WI38 (cell line): ENCODE data around the gene SF3A2.

Experiments
- H3K4me3 ChIP-seq: 2 replicates; pipeline ENCODE4 v1.5.1; 2011; ENCODE audit warnings: low read depth, mild to moderate bottlenecking, control low read depth, low read length
- TF ChIP-seq, protein P1 (sequence below): IDR thresholded peaks from 2 replicates; pipeline ENCODE4 v1.5.1; 2012; ENCODE audit warnings: low read depth, mild to moderate bottlenecking, control low read depth, low read length

The SF3A2 gene

DNA sequence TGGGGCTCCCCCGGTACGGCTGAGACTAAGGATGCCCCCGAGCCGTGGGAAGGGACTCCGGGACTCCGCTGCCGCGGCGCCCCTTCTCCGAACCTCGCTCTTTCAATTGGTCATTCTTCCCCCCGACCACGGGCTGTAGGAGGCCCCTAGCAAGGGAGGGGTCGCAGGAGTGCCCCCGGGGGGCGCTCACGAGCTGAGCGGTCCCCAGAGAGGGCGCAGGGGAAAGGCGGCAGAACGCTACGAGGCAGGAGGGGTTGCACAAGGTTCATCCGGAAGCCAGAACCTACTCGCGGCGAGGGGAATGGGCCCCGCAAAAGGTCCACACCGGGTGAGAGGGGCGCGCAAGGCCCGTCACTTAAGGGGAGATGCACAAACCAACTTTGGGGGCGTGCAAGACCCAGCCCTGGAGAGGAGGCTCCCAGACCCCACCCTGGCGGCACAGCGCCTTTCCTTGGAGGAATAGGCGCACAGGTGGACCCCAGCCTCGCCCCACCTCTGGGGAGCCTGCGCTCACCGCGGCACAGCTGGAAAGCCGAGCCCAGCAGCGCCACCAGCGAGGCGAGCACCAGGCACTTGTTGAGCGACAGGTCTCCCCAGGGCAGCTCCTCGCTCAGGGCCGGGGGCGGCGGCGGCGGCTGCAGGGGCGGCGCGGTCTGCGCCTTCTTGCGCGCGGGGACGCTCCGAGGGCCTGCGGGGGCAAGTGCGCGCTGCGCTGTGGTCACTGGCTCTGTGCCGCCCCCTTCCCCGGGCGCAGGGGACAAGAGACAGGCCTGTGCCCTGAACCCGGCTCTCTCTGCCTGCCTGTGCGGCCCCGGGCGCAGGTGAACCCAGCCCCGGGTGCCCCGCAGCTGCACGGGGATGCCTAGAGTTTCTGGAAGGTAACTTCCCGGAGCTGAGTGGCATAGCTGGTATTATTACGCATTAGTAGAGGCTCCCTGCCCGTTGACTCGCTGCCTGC is 16.8 kb downstream of the SF3A2 start:
- TF ChIP-seq, protein P1, sequence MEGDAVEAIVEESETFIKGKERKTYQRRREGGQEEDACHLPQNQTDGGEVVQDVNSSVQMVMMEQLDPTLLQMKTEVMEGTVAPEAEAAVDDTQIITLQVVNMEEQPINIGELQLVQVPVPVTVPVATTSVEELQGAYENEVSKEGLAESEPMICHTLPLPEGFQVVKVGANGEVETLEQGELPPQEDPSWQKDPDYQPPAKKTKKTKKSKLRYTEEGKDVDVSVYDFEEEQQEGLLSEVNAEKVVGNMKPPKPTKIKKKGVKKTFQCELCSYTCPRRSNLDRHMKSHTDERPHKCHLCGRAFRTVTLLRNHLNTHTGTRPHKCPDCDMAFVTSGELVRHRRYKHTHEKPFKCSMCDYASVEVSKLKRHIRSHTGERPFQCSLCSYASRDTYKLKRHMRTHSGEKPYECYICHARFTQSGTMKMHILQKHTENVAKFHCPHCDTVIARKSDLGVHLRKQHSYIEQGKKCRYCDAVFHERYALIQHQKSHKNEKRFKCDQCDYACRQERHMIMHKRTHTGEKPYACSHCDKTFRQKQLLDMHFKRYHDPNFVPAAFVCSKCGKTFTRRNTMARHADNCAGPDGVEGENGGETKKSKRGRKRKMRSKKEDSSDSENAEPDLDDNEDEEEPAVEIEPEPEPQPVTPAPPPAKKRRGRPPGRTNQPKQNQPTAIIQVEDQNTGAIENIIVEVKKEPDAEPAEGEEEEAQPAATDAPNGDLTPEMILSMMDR: no peak
- no peak overlapping the region for H3K4me3 ChIP-seq

DNA sequence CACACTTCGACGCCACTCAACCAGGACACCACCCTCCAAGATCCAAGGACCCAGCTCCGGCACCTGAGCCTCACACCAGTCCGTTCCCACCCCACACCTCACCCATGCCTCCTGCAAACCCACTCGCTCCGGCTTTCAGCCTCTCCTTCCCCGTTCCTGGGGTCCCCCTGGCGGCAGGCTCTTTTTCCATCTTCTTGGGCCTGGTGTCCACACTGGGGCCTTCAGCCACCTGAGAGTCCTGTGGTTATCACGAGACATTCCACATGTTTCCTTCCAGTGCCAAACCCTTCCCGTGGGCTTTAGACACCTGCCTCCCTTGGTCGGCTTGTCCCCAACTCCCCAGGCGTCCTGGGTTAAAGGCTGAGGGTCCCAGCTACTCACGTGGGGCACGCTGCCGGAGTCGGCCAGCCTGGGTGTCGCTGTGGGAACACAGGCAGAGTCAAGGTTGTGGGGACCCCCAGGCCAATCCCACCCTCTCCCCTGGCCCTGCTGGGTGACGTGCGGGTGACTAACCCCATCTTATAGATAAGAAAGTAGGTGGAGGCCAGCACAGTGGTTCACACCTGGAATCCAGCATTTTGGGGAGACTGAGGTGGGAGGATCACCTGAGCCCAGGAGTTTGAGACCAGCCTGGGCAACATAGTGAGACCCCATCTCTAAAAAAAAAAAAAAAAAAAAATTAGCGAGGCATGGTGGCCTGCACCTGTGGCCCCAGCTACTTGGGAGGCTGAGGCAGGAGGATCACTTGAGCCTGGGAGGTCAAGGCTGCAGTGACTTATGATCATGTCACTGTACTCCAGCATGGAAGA is 17.6 kb downstream of the SF3A2 start:
- TF ChIP-seq, protein P1: peak; percentile 38
- H3K4me3 ChIP-seq: no peak overlapping the region

DNA sequence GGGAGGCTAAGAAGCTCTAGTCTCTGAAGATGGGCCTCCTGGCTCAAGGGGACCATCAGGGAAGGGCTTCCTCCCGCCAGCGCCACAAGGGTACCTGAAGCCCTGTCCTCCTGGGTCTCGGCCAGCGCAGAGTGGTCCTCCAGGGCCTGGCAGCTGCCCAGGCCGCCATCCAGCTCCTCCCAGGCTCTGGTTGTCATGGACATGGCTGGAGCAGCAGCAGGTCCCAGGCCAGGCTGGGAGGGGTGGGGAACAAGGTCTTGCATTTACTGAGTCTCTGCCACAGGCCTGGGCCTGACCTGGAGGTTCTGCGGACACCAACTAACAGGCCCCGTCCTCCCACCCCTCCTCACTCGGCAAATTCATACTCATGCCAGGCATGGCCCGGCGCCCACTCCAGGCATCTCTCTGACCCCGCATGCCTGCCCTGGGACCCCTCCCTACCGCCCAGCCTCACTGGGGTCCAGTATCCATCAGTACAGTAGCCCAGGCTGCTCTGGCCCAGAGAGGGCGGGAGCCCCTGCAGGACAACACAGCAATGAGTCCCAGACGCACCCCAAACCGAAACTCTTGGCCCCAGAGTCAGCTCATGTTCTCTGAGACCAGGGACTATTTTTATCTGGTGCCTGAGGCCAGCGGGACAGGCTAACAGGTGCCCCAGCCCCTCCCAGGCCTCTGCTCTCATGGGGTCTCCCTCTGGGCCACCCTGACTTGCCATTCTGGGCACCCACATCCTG is 18.7 kb downstream of the SF3A2 start:
- TF ChIP-seq, protein P1: no peak
- no peak overlapping the region for H3K4me3 ChIP-seq

DNA sequence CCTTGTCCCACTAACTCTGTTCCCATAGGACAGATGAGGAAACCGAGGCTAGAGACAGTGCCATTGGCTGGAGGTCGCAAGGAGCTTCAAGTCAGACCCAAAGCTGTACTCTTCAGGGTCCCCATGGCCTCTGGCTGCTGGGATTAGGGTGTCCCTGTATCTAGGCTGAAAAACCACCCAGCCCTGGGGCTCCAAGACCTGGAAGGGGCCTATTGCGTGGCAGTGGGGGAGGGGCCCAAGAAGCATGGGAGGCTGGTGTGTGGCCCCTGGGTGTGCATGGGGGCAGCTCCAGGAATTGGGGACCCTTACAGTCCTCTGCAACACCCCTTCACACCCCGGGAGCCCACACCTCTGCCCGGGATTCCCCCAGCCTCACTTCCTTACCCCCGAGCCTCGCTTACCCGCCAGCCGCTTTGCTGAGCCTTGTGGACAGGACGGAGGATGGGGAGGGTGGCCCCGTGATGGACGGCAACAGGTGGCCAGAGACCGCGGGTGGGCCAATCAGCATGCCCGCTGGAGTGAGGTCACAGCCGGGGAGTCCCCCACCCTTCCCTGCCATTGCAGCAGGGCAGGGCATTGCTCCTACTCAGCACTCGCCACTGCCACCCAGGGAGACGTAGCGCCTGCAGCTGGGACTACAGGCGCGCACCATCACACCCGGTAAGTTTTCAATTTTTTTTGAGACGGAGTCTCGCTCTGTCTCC is 19.5 kb downstream of the SF3A2 start, which contains the start of gene JSRP1:
Gene JSRP1, minus strand, starts transcription at position 436 of the 704 bp plus-strand sequence. CDS start 1,103 bp downstream, outside the sequence.
- H3K4me3 ChIP-seq: no peak within 1 kb of the TSS
- TF ChIP-seq, protein P1: no peak

DNA sequence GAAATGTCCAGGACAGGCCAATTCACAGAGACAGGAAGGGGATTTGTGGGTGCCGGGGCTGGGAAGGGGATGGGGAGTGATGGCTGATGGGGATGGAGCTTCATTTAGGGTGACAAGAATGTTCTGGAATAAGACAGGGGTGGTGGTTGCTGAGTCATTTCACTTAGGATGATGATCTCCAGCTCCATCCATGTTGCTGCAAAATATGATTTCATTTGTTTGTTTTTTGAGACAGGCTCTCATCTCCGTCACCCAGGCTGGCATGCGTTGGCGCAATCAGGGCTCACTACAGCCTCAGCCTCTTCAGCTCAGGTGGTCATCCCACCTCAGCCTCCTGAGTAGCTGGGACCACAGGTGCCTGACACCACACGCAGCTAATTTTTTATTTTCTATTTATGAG is 22.7 kb downstream of the SF3A2 start:
- no peak overlapping the region for H3K4me3 ChIP-seq
- TF ChIP-seq, protein P1: no peak

DNA sequence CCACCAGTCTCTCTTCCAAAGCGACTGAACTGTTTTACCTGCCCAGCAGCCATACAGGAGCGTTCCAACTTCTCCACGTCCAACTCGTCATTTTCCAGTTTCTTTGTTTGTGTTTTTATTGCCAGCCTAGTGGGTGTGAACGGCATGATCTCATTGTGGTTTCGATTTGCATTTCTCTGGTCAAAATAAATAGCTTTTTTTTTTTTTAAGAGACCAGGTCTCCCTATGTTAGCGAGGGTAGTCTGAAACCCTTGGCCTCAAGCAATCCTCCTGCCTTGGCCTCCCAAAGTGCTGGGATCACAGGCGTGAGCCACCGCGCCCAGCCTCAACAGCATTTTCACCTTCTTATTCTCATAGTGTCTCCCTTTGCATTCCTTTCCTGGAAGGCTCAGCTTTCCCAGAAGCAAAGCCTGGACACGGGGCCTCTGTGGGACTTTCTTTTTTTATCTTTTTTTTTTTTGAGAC is 23.7 kb downstream of the SF3A2 start:
- TF ChIP-seq, protein P1: no peak
- H3K4me3 ChIP-seq: no peak overlapping the region
